Lower leg skin (tissue), 3 donors: ENCODE measurements around the gene GRM7.

Experiments used
- POLR2A ChIP-seq, 2 donors: fragments of 450-650 bp; IDR thresholded peaks; one replicate each; pipeline ENCODE4 v1.6.1; 2016 to 2017; ENCODE audit warnings: antibody characterized with exemption in 2 of 2, mild to moderate bottlenecking in 1 of 2, moderate library complexity in 1 of 2
- TF ChIP-seq, protein P1 (sequence below), 3 donors: fragments of 450-650 bp; IDR thresholded peaks; one replicate each; pipeline ENCODE4 v1.5.1; 2016; ENCODE audit warnings: antibody characterized with exemption in 3 of 3, mild to moderate bottlenecking in 3 of 3, moderate library complexity in 2 of 3

DNA sequence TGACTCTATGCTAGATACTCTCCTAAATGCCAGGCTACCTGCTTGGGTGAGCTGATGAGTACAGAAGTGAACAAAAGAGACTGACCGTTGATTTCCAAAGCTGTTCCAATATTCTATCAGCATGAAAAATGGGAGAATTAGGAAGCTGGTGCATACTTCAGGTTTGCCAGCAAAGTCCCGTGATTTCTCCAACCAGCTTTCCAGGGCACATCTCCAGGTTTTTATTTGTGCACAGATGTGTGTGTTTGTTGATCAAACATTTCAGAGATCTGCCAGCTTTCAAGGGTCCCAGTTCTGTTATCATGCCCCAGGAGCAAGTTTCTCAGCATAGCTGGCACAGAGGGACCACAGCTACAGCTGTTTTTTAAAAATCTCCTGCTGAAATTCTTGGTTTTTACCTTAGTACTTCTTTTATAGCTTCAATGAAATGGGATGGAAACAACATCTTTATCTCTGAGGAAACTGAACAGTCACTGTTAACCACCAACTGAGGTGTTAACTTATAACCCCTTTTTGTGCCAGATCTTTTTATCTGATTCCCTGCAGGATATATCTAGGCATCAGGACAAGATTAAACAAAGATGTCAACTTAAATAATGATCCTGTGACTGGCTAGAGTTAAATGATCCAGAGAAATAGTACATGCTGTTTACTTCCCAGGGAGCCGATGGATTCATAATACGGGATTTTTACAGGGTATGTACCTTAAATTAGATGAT, 380.8 kb downstream of the GRM7 start:
- TF ChIP-seq, protein P1, sequence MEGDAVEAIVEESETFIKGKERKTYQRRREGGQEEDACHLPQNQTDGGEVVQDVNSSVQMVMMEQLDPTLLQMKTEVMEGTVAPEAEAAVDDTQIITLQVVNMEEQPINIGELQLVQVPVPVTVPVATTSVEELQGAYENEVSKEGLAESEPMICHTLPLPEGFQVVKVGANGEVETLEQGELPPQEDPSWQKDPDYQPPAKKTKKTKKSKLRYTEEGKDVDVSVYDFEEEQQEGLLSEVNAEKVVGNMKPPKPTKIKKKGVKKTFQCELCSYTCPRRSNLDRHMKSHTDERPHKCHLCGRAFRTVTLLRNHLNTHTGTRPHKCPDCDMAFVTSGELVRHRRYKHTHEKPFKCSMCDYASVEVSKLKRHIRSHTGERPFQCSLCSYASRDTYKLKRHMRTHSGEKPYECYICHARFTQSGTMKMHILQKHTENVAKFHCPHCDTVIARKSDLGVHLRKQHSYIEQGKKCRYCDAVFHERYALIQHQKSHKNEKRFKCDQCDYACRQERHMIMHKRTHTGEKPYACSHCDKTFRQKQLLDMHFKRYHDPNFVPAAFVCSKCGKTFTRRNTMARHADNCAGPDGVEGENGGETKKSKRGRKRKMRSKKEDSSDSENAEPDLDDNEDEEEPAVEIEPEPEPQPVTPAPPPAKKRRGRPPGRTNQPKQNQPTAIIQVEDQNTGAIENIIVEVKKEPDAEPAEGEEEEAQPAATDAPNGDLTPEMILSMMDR (IDR thresholded peaks at IDR 0.05) = no peak
- TF ChIP-seq POLR2A (IDR thresholded peaks at IDR 0.05) = no peak
